Body of pancreas (tissue), 4 donors: ENCODE results near the gene NUTF2. TPM values are rescaled to one million over a fixed set of nuclear protein-coding genes. Genes with fewer than 3 reads are reported as not detected.
A peak's percentile ranks its signal among the peaks of the same experiment; 100 is the strongest.

Experiments used
- ATAC-seq: fragments of 150-250 bp; one replicate; pipeline ENCODE4 v1.9.1; 2016
- DNase-seq, 4 donors: peaks; one replicate each; pipeline ENCODE4 v3.0.0-alpha.2; 2019
- H3K27ac ChIP-seq, 4 donors: fragments of 200-600 bp; sonication (generic); 1 replicate in 3 of 4; 2 replicates in 1 of 4; pipeline versions ENCODE4 v1.5.1 to v1.6.1; 2016 to 2019; ENCODE audit warnings: mild to moderate bottlenecking in 1 of 4, mixed read lengths in 1 of 4, moderate library complexity in 1 of 4
- H3K27me3 ChIP-seq, 2 donors: fragments of 200-600 bp; sonication (generic); one replicate each; pipeline ENCODE4 v1.6.0; 2016; ENCODE audit warnings: mild to moderate bottlenecking in 1 of 2
- H3K36me3 ChIP-seq, 2 donors: fragments of 200-600 bp; sonication (generic); replicated peaks in 1 of 2; 2 replicates each; pipeline ENCODE4 v1.5.1; 2016; ENCODE audit warnings: low read depth in 2 of 2; ENCODE audit not compliant: insufficient read depth in 1 of 2
- H3K4me1 ChIP-seq: fragments of 200-600 bp; sonication (generic); one replicate; pipeline ENCODE4 v1.6.0; 2016
- H3K4me3 ChIP-seq, 2 donors: fragments of 200-600 bp; sonication (generic); 1 replicate in 1 of 2; 2 replicates in 1 of 2; pipeline ENCODE4 v1.5.1; 2016 to 2019
- H3K9me3 ChIP-seq, 3 donors: fragments of 200-600 bp; sonication (generic); 1 replicate in 2 of 3; 2 replicates in 1 of 3; pipeline ENCODE4 v1.5.1; 2016
- CTCF ChIP-seq, 7 experiments: fragments of 450-650 bp in 4 of 7; fragments of 200-600 bp in 3 of 7; sonication (generic) in 3 of 7; IDR thresholded peaks; one replicate each; pipeline ENCODE4 v1.5.1; 2016 to 2019; ENCODE audit warnings: antibody characterized with exemption in 7 of 7
- POLR2A ChIP-seq, 3 donors: fragments of 450-650 bp; IDR thresholded peaks; one replicate each; pipeline ENCODE4 v1.6.1; 2016; ENCODE audit warnings: antibody characterized with exemption in 3 of 3, mild to moderate bottlenecking in 2 of 3
- WGBS, 2 donors: methylation state at CpG; one replicate each; pipeline ENCODE4 v1.1.5; 2017; 5-methylcytosine and 5-hydroxymethylcytosine counted together
- intact Hi-C: fragments of 100-400 bp; cut with DNase I; formaldehyde crosslinking; loops from one replicate; pipeline ENCODE4 v1.15.1; 2023
- total RNA-seq, 2 donors: library from RNA; depleted of rRNA; stranded (reverse); fragments of >200 nt; gene quantifications; one replicate each; pipeline ENCODE4 v1.1.0, GENCODE V29; 2016

NUTF2 gene
- total RNA-seq, 2 donors from 2014 or later = 39.2 to 42.8 TPM

GRCh38 chr16:67845291-67846062, 1.3 kb upstream of the NUTF2 start:
- Histone ChIP-seq H3K36me3 (no peaks in the 10 kb centered on the region), H3K4me3 (no peak overlapping the region), H3K27ac (peak overlapping the region; percentile 75 to 96 (median 90)), H3K9me3 (no peaks in the 10 kb centered on the region), H3K27me3 (no peaks in the 10 kb centered on the region), H3K4me1 (peaks cover 61% of the 10 kb centered on the region)
- ATAC-seq (no peak), DNase-seq (no peak)
- intact Hi-C loops = no loop called here
- 70 to 79% methylated on average over 5 of the region's 5 CpGs for WGBS, 2 donors
- TF ChIP-seq POLR2A (IDR thresholded peaks at IDR 0.05) = no peak
- TF ChIP-seq CTCF (IDR thresholded peaks at IDR 0.05) = no peak

- TF ChIP-seq POLR2A (IDR thresholded peaks at IDR 0.05) (no peak), CTCF (IDR thresholded peaks at IDR 0.05) (no peak)
- WGBS, 2 donors = 10 to 18% methylated on average over 2 of the region's 2 CpGs
- intact Hi-C loops = no loop called here
- peak overlapping the region; percentile 75 to 96 (median 90) for H3K27ac ChIP-seq
- H3K9me3 ChIP-seq = no peaks in the 10 kb centered on the region
- DNase-seq = no peak
- peaks cover 61% of the 10 kb centered on the region for H3K4me1 ChIP-seq
- ATAC-seq = no peak
- H3K36me3 ChIP-seq = no peaks in the 10 kb centered on the region
- H3K27me3 ChIP-seq = no peaks in the 10 kb centered on the region
- H3K4me3 ChIP-seq = peak overlapping the region; percentile 14 to 89
Observed at GRCh38 chr16:67846063-67846319, 742 bp upstream of the NUTF2 start.

GRCh38 chr16:67847064-67847861, 530 bp downstream of the NUTF2 start, which contains the start of gene CENPT:
Gene CENPT (minus strand): TSS chr16:67847693. CDS start chr16:67833859, 13,834 bp downstream.
- intact Hi-C loops = no loop called here
- H3K27ac ChIP-seq = peak within 1 kb of the TSS; percentile 75 to 96 (median 90)
- ATAC-seq = peak; percentile 62
- H3K4me3 ChIP-seq = peak within 1 kb of the TSS; percentile 89 to 97
- no peaks in the 10 kb centered on the region for H3K36me3 ChIP-seq
- TF ChIP-seq POLR2A (IDR thresholded peaks at IDR 0.05) (peak; percentile 4 to 44 (median 20)), CTCF (IDR thresholded peaks at IDR 0.05) (peak in 1 of 7 experiments; percentile 12)
- H3K4me1 ChIP-seq = peaks cover 56% of the 10 kb centered on the region
- H3K27me3 ChIP-seq = no peaks in the 10 kb centered on the region
- H3K9me3 ChIP-seq = no peaks in the 10 kb centered on the region
- DNase-seq = peak; percentile 63 to 76 (median 69)
- 0 to 1% methylated on average over 18 to 37 of the region's 62 CpGs for WGBS, 2 donors

GRCh38 chr16:67848118-67848517, 1.4 kb downstream of the NUTF2 start:
- DNase-seq = no peak
- TF ChIP-seq CTCF (IDR thresholded peaks at IDR 0.05) (no peak), POLR2A (IDR thresholded peaks at IDR 0.05) (no peak)
- H3K9me3 ChIP-seq = no peaks in the 10 kb centered on the region
- no peaks in the 10 kb centered on the region for H3K36me3 ChIP-seq
- H3K4me3 ChIP-seq = no peak overlapping the region
- intact Hi-C loops = no loop called here
- 86 to 87% methylated on average over 11 of the region's 11 CpGs for WGBS, 2 donors
- peak overlapping the region in 3 of 4 donors; percentile 90 to 96 (median 90) for H3K27ac ChIP-seq
- no peak for ATAC-seq
- peaks cover 51% of the 10 kb centered on the region for H3K4me1 ChIP-seq
- H3K27me3 ChIP-seq = no peaks in the 10 kb centered on the region
